Astrocyte (in vitro differentiated cells and primary cell): ENCODE results near the gene KCNJ2. TPM values are rescaled to one million over a fixed set of nuclear protein-coding genes. Genes with fewer than 3 reads are reported as not detected.

Source experiments
- DNase-seq: peaks from one replicate; pipeline ENCODE4 v3.0.0-alpha.2; 2010; ENCODE audit warnings: low read depth
- FAIRE-seq: peaks from 2 replicates; lab custom pipeline; 2011; peaks lifted over from hg19 to GRCh38; lab: Jason Lieb, UNC
- H2AFZ ChIP-seq: 2 replicates; pipeline ENCODE4 v1.6.0; 2012; ENCODE audit warnings: low read depth, low read length, inconsistent platforms
- H3K27ac ChIP-seq: 2 replicates; pipeline ENCODE4 v1.5.1; 2011; ENCODE audit warnings: low read depth, low read length, inconsistent platforms
- H3K27me3 ChIP-seq: 2 replicates; pipeline ENCODE4 v1.6.0; 2011; ENCODE audit warnings: low read length, inconsistent platforms; ENCODE audit not compliant: insufficient read depth
- H3K36me3 ChIP-seq: 2 replicates; pipeline ENCODE4 v1.5.1; 2011; ENCODE audit warnings: low read length, inconsistent platforms; ENCODE audit not compliant: insufficient read depth
- H3K4me1 ChIP-seq: 2 replicates; pipeline ENCODE4 v1.5.1; 2011; ENCODE audit warnings: low read length, inconsistent platforms; ENCODE audit not compliant: insufficient read depth
- H3K4me2 ChIP-seq: 2 replicates; pipeline ENCODE4 v1.6.0; 2012; ENCODE audit warnings: low read length, inconsistent platforms
- H3K4me3 ChIP-seq: 2 replicates; pipeline ENCODE4 v1.5.1; 2011; ENCODE audit warnings: low read depth, mild to moderate bottlenecking, low read length, inconsistent platforms; ENCODE audit not compliant: insufficient read depth
- H3K79me2 ChIP-seq: 2 replicates; pipeline ENCODE4 v1.6.0; 2012; ENCODE audit warnings: mild to moderate bottlenecking, low read length, inconsistent platforms; ENCODE audit not compliant: insufficient read depth
- H3K9ac ChIP-seq: 2 replicates; pipeline ENCODE4 v1.6.0; 2012; ENCODE audit warnings: mild to moderate bottlenecking, low read length, inconsistent platforms
- H3K9me3 ChIP-seq: 2 replicates; pipeline ENCODE4 v1.5.1; 2012; ENCODE audit warnings: low read depth, mild to moderate bottlenecking, low read length, inconsistent platforms; ENCODE audit not compliant: insufficient read depth
- H4K20me1 ChIP-seq: 2 replicates; pipeline ENCODE4 v1.6.0; 2012; ENCODE audit warnings: low read length, inconsistent platforms; ENCODE audit not compliant: insufficient read depth
- H3K27ac Mint-ChIP-seq: one replicate; pipeline ENCODE4 v1.8.0; 2021; ENCODE audit warnings: mild to moderate bottlenecking, mixed read lengths; ENCODE audit not compliant: unreplicated experiment
- H3K27me3 Mint-ChIP-seq: one replicate; pipeline ENCODE4 v1.8.0; 2021; ENCODE audit warnings: low read depth, mixed read lengths; ENCODE audit not compliant: unreplicated experiment
- H3K36me3 Mint-ChIP-seq: one replicate; pipeline ENCODE4 v1.8.0; 2021; ENCODE audit warnings: low read depth, mixed read lengths; ENCODE audit not compliant: unreplicated experiment
- H3K4me1 Mint-ChIP-seq: one replicate; pipeline ENCODE4 v1.8.0; 2021; ENCODE audit warnings: low read depth, mixed read lengths; ENCODE audit not compliant: unreplicated experiment
- H3K4me3 Mint-ChIP-seq: one replicate; pipeline ENCODE4 v1.8.0; 2021; ENCODE audit warnings: mild to moderate bottlenecking, moderate library complexity, mixed read lengths; ENCODE audit not compliant: unreplicated experiment
- H3K9me3 Mint-ChIP-seq: one replicate; pipeline ENCODE4 v1.8.0; 2021; ENCODE audit warnings: mild to moderate bottlenecking, mixed read lengths; ENCODE audit not compliant: unreplicated experiment
- CTCF ChIP-seq: IDR thresholded peaks from 2 replicates; pipeline ENCODE4 v1.5.1; 2011; ENCODE audit warnings: low read depth, mild to moderate bottlenecking, inconsistent platforms, low read length, moderate library complexity; ENCODE audit not compliant: insufficient read depth
- EZH2 ChIP-seq: IDR thresholded peaks from 2 replicates; pipeline ENCODE4 v1.6.1; 2012; ENCODE audit warnings: mild to moderate bottlenecking, low read length, inconsistent platforms; ENCODE audit not compliant: insufficient read depth
- total RNA-seq: library from RNA; stranded (reverse); gene quantifications from 2 replicates; pipeline ENCODE4 v1.2.1, GENCODE V29; 2021

The KCNJ2 gene
- total RNA-seq, 1 donor from 2014 or later: 10.2 TPM

- H3K27me3 ChIP-seq: no peaks in the 10 kb centered on the region
- peaks cover 4% of the 10 kb centered on the region for H3K36me3 ChIP-seq
- no peaks in the 10 kb centered on the region for H4K20me1 ChIP-seq
- Mint-ChIP-seq H3K36me3 (peaks cover 11% of the 10 kb centered on the region), H3K4me1 (peaks cover 19% of the 10 kb centered on the region), H3K4me3 (no peak overlapping the region), H3K27me3 (no peaks in the 10 kb centered on the region), H3K27ac (peak overlapping the region; percentile 3), H3K9me3 (no peaks in the 10 kb centered on the region)
- H3K4me2 ChIP-seq: peak overlapping the region; percentile 99
- no peak overlapping the region for H3K9ac ChIP-seq
- no peak overlapping the region for H3K27ac ChIP-seq
- TF ChIP-seq EZH2: no peak
- TF ChIP-seq CTCF: no peak
- FAIRE-seq (no peak), DNase-seq (peak; percentile 65)
- H3K79me2 ChIP-seq: peaks cover 68% of the 10 kb centered on the region
- no peak overlapping the region for H2AFZ ChIP-seq
- H3K4me1 ChIP-seq: peaks cover 12% of the 10 kb centered on the region
- no peaks in the 10 kb centered on the region for H3K9me3 ChIP-seq
- H3K4me3 ChIP-seq: no peak overlapping the region
Observed at GRCh38 chr17:70172923-70173322, 3.6 kb downstream of the KCNJ2 start.

DNA sequence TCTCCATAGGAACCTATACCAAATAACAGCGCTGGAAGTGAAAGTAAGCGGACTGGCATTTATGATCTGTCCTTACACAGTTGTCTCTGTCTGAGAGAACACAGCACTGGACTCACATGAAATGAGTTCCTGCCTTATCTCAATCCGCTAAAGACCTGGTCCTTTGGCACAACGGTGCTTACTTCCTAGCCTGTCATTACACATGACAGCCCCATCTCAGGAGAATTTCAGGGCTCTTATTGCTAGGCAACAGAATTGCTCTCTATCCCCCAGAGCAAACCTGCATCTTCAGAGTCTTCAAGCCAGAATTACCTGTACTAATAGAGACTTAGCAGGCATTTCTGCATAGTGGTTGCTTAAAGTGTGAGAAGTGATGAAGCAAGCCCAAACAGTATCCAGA, 4.3 kb downstream of the KCNJ2 start:
- no peak for DNase-seq
- H3K79me2 ChIP-seq: peaks cover 71% of the 10 kb centered on the region

More for the DNA sequence above, 4.3 kb downstream of the KCNJ2 start:
- H3K9me3 ChIP-seq: no peaks in the 10 kb centered on the region
- no peak overlapping the region for H3K4me3 ChIP-seq
- H3K27me3 ChIP-seq: no peaks in the 10 kb centered on the region
- H3K4me2 ChIP-seq: peak overlapping the region; percentile 99
- TF ChIP-seq EZH2 (no peak), CTCF (no peak)
- H3K9me3 Mint-ChIP-seq: no peaks in the 10 kb centered on the region
- no peak overlapping the region for H3K9ac ChIP-seq
- H3K36me3 ChIP-seq: peaks cover 4% of the 10 kb centered on the region
- FAIRE-seq: no peak
- peaks cover 12% of the 10 kb centered on the region for H3K4me1 ChIP-seq
- no peaks in the 10 kb centered on the region for H4K20me1 ChIP-seq
- H2AFZ ChIP-seq: no peak overlapping the region
- peaks cover 19% of the 10 kb centered on the region for H3K4me1 Mint-ChIP-seq
- no peak overlapping the region for H3K4me3 Mint-ChIP-seq
- no peak overlapping the region for H3K27ac ChIP-seq
- no peaks in the 10 kb centered on the region for H3K27me3 Mint-ChIP-seq
- peaks cover 11% of the 10 kb centered on the region for H3K36me3 Mint-ChIP-seq
- no peak overlapping the region for H3K27ac Mint-ChIP-seq
